ENCODE results near the gene TBX19.

TBX19 gene

DNA sequence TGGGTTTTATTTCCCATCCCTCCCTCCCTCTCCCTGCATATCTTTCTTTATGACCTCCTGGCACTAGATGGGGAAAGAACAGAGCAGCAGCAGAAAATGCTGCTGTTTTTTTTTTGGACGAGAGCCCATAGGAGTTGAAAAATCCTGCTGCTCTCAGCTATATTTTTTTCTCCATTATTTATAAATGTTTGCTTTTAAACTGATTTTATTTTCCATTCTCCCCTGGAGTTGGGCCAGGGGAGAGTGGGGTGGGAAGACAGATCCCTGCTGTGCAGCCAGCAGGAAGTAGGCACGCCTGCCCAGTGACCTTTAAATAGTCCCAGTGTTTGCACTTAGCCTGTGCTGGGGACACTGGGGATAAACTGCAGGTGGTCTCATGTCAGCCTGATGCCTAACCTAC, 37.5 kb upstream of the TBX19 start:
- Histone ChIP-seq H3K4me3 (ENCODE audit: low read depth, low read length) (no peak overlapping the region), H3K27ac (no peak overlapping the region), H3K36me3 (replicated peaks) (peaks cover 17% of the 10 kb centered on the region), H3K27me3 (replicated peaks) (no peaks in the 10 kb centered on the region)
- in situ Hi-C loops (cut with HindIII; ENCODE audit: low pct_ligation_motif_present, low sequenced_read_pairs), result no loop called here
- TF ChIP-seq, protein P1, sequence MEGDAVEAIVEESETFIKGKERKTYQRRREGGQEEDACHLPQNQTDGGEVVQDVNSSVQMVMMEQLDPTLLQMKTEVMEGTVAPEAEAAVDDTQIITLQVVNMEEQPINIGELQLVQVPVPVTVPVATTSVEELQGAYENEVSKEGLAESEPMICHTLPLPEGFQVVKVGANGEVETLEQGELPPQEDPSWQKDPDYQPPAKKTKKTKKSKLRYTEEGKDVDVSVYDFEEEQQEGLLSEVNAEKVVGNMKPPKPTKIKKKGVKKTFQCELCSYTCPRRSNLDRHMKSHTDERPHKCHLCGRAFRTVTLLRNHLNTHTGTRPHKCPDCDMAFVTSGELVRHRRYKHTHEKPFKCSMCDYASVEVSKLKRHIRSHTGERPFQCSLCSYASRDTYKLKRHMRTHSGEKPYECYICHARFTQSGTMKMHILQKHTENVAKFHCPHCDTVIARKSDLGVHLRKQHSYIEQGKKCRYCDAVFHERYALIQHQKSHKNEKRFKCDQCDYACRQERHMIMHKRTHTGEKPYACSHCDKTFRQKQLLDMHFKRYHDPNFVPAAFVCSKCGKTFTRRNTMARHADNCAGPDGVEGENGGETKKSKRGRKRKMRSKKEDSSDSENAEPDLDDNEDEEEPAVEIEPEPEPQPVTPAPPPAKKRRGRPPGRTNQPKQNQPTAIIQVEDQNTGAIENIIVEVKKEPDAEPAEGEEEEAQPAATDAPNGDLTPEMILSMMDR (IDR thresholded peaks at IDR 0.05; ENCODE audit: low read depth, low read length, missing control alignments), result no peak
- no peak for DNase-seq

DNA sequence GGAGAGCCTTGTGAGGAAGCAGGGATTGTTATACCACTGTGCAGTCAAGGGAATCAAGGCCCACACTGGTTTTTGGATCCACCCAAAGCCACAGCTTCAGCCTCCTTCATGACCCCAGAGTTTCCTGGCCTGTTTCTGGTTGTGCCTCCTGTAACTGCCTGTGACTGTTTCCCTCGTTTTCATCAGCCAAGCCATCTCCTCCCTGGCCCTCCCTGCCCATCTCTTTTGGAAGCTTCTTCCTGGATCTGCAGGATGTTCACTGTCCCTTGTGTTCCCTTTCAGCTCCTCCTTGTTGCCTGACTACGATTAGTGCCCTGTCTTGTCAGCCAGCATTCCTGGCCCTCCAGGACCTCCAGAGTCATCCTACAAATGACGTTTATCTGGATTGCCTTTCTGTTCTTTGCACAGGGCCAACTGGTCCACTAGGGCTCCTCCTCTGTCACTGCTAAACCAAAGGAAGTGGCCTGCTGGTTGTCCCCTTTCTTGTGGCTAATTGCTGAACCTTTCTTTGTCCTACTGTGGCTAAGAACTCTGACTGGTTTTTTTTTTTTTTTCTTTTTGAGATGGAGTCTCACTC, 37.0 kb upstream of the TBX19 start:
- DNase-seq, result no peak
- TF ChIP-seq, protein P1 (IDR thresholded peaks at IDR 0.05; ENCODE audit: low read depth, low read length, missing control alignments), result no peak
- H3K36me3 ChIP-seq (replicated peaks), result peaks cover 17% of the 10 kb centered on the region
- H3K4me3 ChIP-seq (ENCODE audit: low read depth, low read length), result no peak overlapping the region
- H3K27me3 ChIP-seq (replicated peaks), result no peaks in the 10 kb centered on the region
- H3K27ac ChIP-seq, result no peak overlapping the region
- in situ Hi-C loops (cut with HindIII; ENCODE audit: low pct_ligation_motif_present, low sequenced_read_pairs), result no loop called here

DNA sequence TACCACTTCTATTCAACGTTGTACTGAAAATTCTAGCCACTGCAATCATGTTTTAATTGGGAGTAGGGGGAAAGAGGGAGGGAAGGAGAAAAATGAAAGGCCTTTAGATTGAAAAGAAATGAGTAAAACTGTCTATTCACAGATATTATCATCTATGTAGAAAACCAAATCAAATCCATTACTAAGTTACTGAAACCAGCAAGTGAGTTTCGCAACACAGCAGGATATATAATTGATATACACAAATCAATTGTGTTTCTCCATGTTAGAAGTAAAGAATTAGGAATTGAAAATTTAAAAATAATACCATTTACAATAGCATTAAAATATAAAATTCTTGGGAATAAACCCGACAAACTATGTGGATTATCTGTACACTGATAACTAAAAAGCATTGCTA, 35.6 kb upstream of the TBX19 start:
- no peaks in the 10 kb centered on the region for H3K27me3 ChIP-seq (replicated peaks)
- TF ChIP-seq, protein P1 (IDR thresholded peaks at IDR 0.05; ENCODE audit: low read depth, low read length, missing control alignments), result no peak
- no peak overlapping the region for H3K4me3 ChIP-seq (ENCODE audit: low read depth, low read length)
- DNase-seq, result no peak
- no peak overlapping the region for H3K27ac ChIP-seq
- H3K36me3 ChIP-seq (replicated peaks), result peaks cover 19% of the 10 kb centered on the region
- in situ Hi-C loops (cut with HindIII; ENCODE audit: low pct_ligation_motif_present, low sequenced_read_pairs), result no loop called here

DNA sequence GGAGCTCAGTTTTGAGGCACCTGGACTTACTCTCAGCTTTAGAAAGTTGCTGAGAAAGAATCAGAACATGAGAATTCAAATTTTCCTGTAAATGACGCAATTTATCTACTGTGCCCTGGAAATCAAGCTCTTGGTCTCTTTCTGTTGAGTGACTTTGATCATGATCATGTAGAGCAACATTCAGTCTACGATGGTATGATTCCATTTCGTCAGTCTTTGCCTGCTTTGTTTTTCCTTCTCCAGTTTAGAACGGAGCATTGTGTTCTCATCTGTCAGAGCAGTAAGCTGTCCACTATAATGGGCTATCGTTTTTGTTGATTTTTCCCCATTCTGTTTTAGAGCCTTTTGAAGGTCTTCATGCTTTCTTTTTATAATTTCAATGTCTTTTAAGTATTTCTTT, 34.2 kb upstream of the TBX19 start:
- H3K36me3 ChIP-seq (replicated peaks), result peaks cover 19% of the 10 kb centered on the region
- in situ Hi-C loops (cut with HindIII; ENCODE audit: low pct_ligation_motif_present, low sequenced_read_pairs), result no loop called here
- TF ChIP-seq, protein P1 (IDR thresholded peaks at IDR 0.05; ENCODE audit: low read depth, low read length, missing control alignments), result no peak
- no peaks in the 10 kb centered on the region for H3K27me3 ChIP-seq (replicated peaks)
- no peak overlapping the region for H3K4me3 ChIP-seq (ENCODE audit: low read depth, low read length)
- DNase-seq, result no peak
- no peak overlapping the region for H3K27ac ChIP-seq

DNA sequence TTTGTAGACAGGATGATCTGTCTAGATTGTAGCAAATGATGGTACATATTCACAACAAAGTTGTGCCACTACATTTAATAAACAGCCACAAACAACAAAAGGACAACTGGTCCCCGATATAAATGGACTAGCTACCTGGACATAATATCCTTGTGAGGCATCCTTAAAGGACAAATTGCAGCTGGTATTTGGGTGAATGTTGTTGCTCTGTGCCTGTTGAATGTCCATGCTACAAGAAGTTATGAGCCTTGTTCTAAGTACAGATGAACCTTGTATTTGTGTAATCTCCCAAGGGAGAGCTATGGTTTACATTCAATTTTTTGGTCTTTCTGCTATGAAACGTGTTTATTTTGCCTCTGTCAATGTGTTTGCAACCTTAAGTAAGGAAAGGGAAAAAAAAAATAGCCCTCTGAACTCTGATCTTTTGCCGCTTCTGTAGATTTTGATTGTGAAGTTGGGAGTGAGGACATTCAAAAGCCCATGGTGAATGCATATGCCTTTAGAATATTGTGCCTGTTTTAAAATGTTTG, 28.4 kb upstream of the TBX19 start:
- no peak overlapping the region for H3K4me3 ChIP-seq (ENCODE audit: low read depth, low read length)
- no peak overlapping the region for H3K27ac ChIP-seq
- in situ Hi-C loops (cut with HindIII; ENCODE audit: low pct_ligation_motif_present, low sequenced_read_pairs), result no loop called here
- DNase-seq, result no peak
- no peaks in the 10 kb centered on the region for H3K27me3 ChIP-seq (replicated peaks)
- peaks cover 2% of the 10 kb centered on the region for H3K36me3 ChIP-seq (replicated peaks)
- TF ChIP-seq, protein P1 (IDR thresholded peaks at IDR 0.05; ENCODE audit: low read depth, low read length, missing control alignments), result no peak

DNA sequence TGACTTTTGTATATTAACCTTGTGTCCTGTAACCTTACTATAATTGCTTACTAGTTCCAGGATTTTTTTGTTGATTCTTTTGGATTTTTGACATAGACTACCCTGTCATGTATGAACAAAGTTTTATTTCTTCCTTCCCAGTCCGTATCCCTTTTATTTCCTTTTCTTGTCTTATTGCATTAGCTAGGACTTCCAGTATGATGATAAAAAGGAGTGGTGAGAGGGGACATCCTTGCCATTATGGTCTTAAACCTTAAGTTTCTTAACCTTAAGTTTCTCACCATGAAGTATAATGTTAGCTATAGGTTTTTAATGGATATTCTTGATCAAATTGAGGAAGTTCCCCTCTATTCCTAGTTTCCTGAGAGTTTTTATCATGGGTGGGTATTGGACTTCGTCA, 24.5 kb upstream of the TBX19 start:
- no peak for DNase-seq
- Histone ChIP-seq H3K36me3 (replicated peaks) (no peaks in the 10 kb centered on the region), H3K27ac (no peak overlapping the region), H3K4me3 (ENCODE audit: low read depth, low read length) (no peak overlapping the region), H3K27me3 (replicated peaks) (no peaks in the 10 kb centered on the region)
- TF ChIP-seq, protein P1 (IDR thresholded peaks at IDR 0.05; ENCODE audit: low read depth, low read length, missing control alignments), result no peak
- in situ Hi-C loops (cut with HindIII; ENCODE audit: low pct_ligation_motif_present, low sequenced_read_pairs), result no loop called here

Measured in brain microvascular endothelial cell (primary cell).